Ishikawa (cell line): ENCODE results near the gene FBXL20.

ENCODE experiments used
- CEBPB ChIP-seq: IDR thresholded peaks from 2 replicates; pipeline ENCODE4 v1.6.1; 2012
- CREB1 ChIP-seq: IDR thresholded peaks from 2 replicates; pipeline ENCODE4 v1.6.1; 2012; ENCODE audit warnings: low read depth
- EP300 ChIP-seq: IDR thresholded peaks from 2 replicates; pipeline ENCODE4 v1.6.1; 2012; ENCODE audit warnings: borderline replicate concordance
- FOXM1 ChIP-seq: IDR thresholded peaks from 2 replicates; pipeline ENCODE4 v1.6.1; 2012; ENCODE audit warnings: low read depth, borderline replicate concordance
- MAX ChIP-seq: IDR thresholded peaks from 2 replicates; pipeline ENCODE4 v1.6.1; 2012
- TAF1 ChIP-seq: IDR thresholded peaks from 2 replicates; pipeline ENCODE4 v1.6.1; 2012; ENCODE audit warnings: low read depth, mild to moderate bottlenecking
- TEAD4 ChIP-seq: IDR thresholded peaks from 2 replicates; pipeline ENCODE4 v1.6.1; 2012
- USF1 ChIP-seq: IDR thresholded peaks from 2 replicates; pipeline ENCODE4 v1.6.1; 2012
- YY1 ChIP-seq: IDR thresholded peaks from 2 replicates; pipeline ENCODE4 v1.6.1; 2012; ENCODE audit warnings: low read depth
- ZBTB7A ChIP-seq: IDR thresholded peaks from 2 replicates; pipeline ENCODE4 v1.6.1; 2012; ENCODE audit warnings: low read depth

- TF ChIP-seq TAF1 (no peak), CEBPB (no peak), ZBTB7A (no peak), CREB1 (no peak), USF1 (no peak), EP300 (no peak), FOXM1 (no peak), YY1 (no peak), TEAD4 (no peak), MAX (no peak)
These were observed 94.8 kb downstream of the FBXL20 start for GRCh38 chr17:39306509-39307212.
